PC-3 (cell line): ENCODE measurements around the gene ARRB1. TPM values are rescaled to one million over a fixed set of nuclear protein-coding genes. Genes with fewer than 3 reads are reported as not detected.
"Not testable (repeated sequence)": the region's sequence is repeated elsewhere in the genome, so short reads cannot be mapped to it uniquely, and the experiment has no call there.

Source experiments
- ATAC-seq: fragments of 200-7000 bp; cut with Tn5 transposase; 2 replicates; pipeline ENCODE4 v1.9.1; 2020; ENCODE audit warnings: mild to moderate bottlenecking, moderate library complexity
- BruUV-seq: library from RNA; stranded (reverse); fragments of 400-500 nt; replicated peaks from 2 replicates; lab custom pipeline; 2021; lab: Mats Ljungman, UMichigan
- CTCF ChIA-PET: fragments of 300-600 bp; sonication (Branson Sonifier 250); formaldehyde crosslinking; loops from one replicate; lab custom pipeline; 2022; ENCODE audit warnings: antibody characterized with exemption; lab: Charles Lee
- POLR2A ChIA-PET: fragments of 300-600 bp; sonication (Branson Sonifier 250); formaldehyde crosslinking; loops from one replicate; lab custom pipeline; 2022; ENCODE audit warnings: antibody characterized with exemption; ENCODE audit not compliant: unreplicated experiment; lab: Charles Lee
- DNase-seq: peaks from one replicate; pipeline ENCODE4 v3.0.0-alpha.2; 2015
- H2AFZ ChIP-seq: fragments of 300-600 bp; sonication (generic); 2 replicates; pipeline ENCODE4 v1.6.0; 2016; ENCODE audit warnings: antibody characterized with exemption, low read length
- H3F3A ChIP-seq: fragments of 300-600 bp; sonication (generic); one replicate; pipeline ENCODE4 v1.6.0; 2017; ENCODE audit warnings: antibody characterized with exemption, low read length, control low read depth, mild to moderate bottlenecking; ENCODE audit not compliant: unreplicated experiment
- H3K27ac ChIP-seq: fragments of 300-600 bp; sonication (generic); 2 replicates; pipeline ENCODE4 v1.5.1; 2016; ENCODE audit warnings: mild to moderate bottlenecking, low read length
- H3K27me3 ChIP-seq: fragments of 300-600 bp; sonication (generic); 2 replicates; pipeline ENCODE4 v1.6.1; 2016; ENCODE audit warnings: low read length, mixed read lengths
- H3K36me3 ChIP-seq: fragments of 300-600 bp; sonication (generic); 2 replicates; pipeline ENCODE4 v1.6.1; 2016; ENCODE audit warnings: low read depth, mixed run types, low read length, mixed read lengths
- H3K4me1 ChIP-seq: fragments of 300-600 bp; sonication (generic); 2 replicates; pipeline ENCODE4 v1.5.1; 2016; ENCODE audit warnings: low read length; ENCODE audit not compliant: insufficient read depth
- H3K4me2 ChIP-seq: fragments of 300-600 bp; sonication (generic); 2 replicates; pipeline ENCODE4 v1.6.0; 2016; ENCODE audit warnings: low read length
- H3K4me3 ChIP-seq: fragments of 300-600 bp; sonication (generic); 2 replicates; pipeline ENCODE4 v1.5.1; 2016; ENCODE audit warnings: mild to moderate bottlenecking, low read length, mixed read lengths
- H3K79me2 ChIP-seq: fragments of 300-600 bp; sonication (generic); 2 replicates; pipeline ENCODE4 v1.6.1; 2017; ENCODE audit warnings: low read length, mixed read lengths
- H3K9ac ChIP-seq: fragments of 300-600 bp; sonication (generic); 2 replicates; pipeline ENCODE4 v1.6.0; 2016; ENCODE audit warnings: mild to moderate bottlenecking, low read length
- H3K9me2 ChIP-seq: fragments of 300-600 bp; sonication (generic); replicated peaks from 2 replicates; pipeline ENCODE4 v1.6.1; 2016; ENCODE audit warnings: mixed run types, low read length, mixed read lengths
- H3K9me3 ChIP-seq: fragments of 300-600 bp; sonication (generic); 2 replicates; pipeline ENCODE4 v1.6.1; 2016; ENCODE audit warnings: low read length, mixed read lengths
- H4K20me1 ChIP-seq: fragments of 300-600 bp; sonication (generic); 2 replicates; pipeline ENCODE4 v1.6.1; 2016; ENCODE audit warnings: low read length, mixed read lengths
- EZH2 ChIP-seq: fragments of 300-600 bp; sonication (generic); IDR thresholded peaks from one replicate; pipeline ENCODE4 v1.6.1; 2017; ENCODE audit warnings: antibody characterized with exemption, mild to moderate bottlenecking, low read length; ENCODE audit not compliant: unreplicated experiment
- EZH2phosphoT487 ChIP-seq: fragments of 300-600 bp; sonication (generic); IDR thresholded peaks from 2 replicates; pipeline ENCODE4 v1.6.1; 2018; ENCODE audit warnings: mild to moderate bottlenecking, antibody characterized with exemption, low read length, borderline replicate concordance
- intact Hi-C: fragments of 100-400 bp; cut with micrococcal nuclease; formaldehyde crosslinking; loops from 2 replicates; pipeline ENCODE4 v1.9.0; 2023
- total RNA-seq: library from RNA; depleted of rRNA; stranded (reverse); fragments of >200 nt; gene quantifications from 2 replicates; pipeline ENCODE4 v1.2.3, GENCODE V29; 2014
- TF ChIP-seq, protein P1 (sequence below): fragments of 300-600 bp; sonication (generic); conservative IDR thresholded peaks from 2 replicates; pipeline ENCODE4 v1.5.1; 2017; ENCODE audit warnings: antibody characterized with exemption, low read depth, mild to moderate bottlenecking, low read length

Gene ARRB1
- total RNA-seq, 1 experiment from 2014 or later, result 19.1 TPM

DNA sequence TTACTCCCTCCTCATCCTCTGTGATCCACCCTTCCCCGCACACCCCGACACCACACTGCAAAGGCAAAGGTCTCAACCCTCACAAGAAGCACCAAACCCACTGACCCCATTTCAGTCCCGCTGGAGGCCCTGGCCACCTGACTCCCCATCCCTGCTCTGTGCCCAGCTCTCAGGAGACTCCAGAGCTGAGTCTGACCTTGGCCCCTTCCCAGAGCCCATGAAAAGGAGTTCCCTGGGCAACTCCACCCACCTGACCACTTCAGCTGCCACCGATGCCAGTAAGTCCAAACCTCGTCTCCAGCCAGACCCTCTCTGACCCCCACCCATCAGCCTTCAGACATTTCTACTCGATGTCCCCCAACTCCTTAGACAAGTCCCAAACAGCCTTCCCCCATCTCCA, 45.5 kb downstream of the ARRB1 start:
- POLR2A ChIA-PET, result interaction anchor here (0.7 kb wide), 1 partner anchor 40 kb away, joined by 3 read pairs; no protein-coding TSS in a partner anchor
- Histone ChIP-seq H3K4me2 (no peak overlapping the region), H3K27ac (no peak overlapping the region), H3K4me3 (no peak overlapping the region), H4K20me1 (no peaks in the 10 kb centered on the region), H3F3A (no peaks in the 10 kb centered on the region), H3K9me2 (no peaks in the 10 kb centered on the region), H3K27me3 (no peaks in the 10 kb centered on the region), H2AFZ (no peak overlapping the region), H3K4me1 (no peaks in the 10 kb centered on the region), H3K36me3 (no peaks in the 10 kb centered on the region), H3K79me2 (no peaks in the 10 kb centered on the region), H3K9ac (no peak overlapping the region), H3K9me3 (no peaks in the 10 kb centered on the region)
- no peak for ATAC-seq
- TF ChIP-seq, protein P1, sequence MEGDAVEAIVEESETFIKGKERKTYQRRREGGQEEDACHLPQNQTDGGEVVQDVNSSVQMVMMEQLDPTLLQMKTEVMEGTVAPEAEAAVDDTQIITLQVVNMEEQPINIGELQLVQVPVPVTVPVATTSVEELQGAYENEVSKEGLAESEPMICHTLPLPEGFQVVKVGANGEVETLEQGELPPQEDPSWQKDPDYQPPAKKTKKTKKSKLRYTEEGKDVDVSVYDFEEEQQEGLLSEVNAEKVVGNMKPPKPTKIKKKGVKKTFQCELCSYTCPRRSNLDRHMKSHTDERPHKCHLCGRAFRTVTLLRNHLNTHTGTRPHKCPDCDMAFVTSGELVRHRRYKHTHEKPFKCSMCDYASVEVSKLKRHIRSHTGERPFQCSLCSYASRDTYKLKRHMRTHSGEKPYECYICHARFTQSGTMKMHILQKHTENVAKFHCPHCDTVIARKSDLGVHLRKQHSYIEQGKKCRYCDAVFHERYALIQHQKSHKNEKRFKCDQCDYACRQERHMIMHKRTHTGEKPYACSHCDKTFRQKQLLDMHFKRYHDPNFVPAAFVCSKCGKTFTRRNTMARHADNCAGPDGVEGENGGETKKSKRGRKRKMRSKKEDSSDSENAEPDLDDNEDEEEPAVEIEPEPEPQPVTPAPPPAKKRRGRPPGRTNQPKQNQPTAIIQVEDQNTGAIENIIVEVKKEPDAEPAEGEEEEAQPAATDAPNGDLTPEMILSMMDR, result no peak
- TF ChIP-seq EZH2phosphoT487 (no peak), EZH2 (no peak)
- CTCF ChIA-PET, result no interaction called here
- DNase-seq, result no peak
- BruUV-seq, result no TSS peak
- intact Hi-C loops, result no loop called here

DNA sequence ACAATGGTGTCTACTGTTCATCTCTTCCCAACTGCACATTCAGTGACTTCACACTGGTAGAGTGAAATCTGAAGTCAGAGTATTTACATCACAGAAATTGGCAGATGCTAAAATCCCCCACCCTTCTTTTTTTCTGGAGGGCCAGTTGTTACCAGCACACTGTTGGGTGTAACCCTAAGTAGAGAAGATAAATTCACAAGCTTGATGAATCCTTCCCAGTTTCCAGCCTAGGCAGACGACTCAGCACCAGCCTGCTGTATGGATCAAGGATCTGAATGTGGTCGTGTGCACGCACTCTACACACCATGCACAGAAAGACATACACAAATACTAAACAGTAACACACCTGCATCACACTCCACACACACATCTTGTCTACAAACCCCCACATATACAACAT, 46.0 kb downstream of the ARRB1 start:
- Histone ChIP-seq H2AFZ (no peak overlapping the region), H4K20me1 (no peaks in the 10 kb centered on the region), H3K27ac (no peak overlapping the region), H3K79me2 (no peaks in the 10 kb centered on the region), H3K4me2 (no peak overlapping the region), H3K27me3 (no peaks in the 10 kb centered on the region), H3K9me2 (no peaks in the 10 kb centered on the region), H3K9me3 (no peaks in the 10 kb centered on the region), H3F3A (no peaks in the 10 kb centered on the region), H3K4me3 (no peak overlapping the region), H3K36me3 (no peaks in the 10 kb centered on the region), H3K9ac (no peak overlapping the region), H3K4me1 (no peaks in the 10 kb centered on the region)
- ChIA-PET POLR2A (no interaction called here), CTCF (no interaction called here)
- ATAC-seq (no peak), DNase-seq (no peak)
- TF ChIP-seq, protein P1, result no peak
- TF ChIP-seq EZH2phosphoT487, result no peak
- no peak for TF ChIP-seq EZH2
- intact Hi-C loops, result no loop called here
- no TSS peak for BruUV-seq

DNA sequence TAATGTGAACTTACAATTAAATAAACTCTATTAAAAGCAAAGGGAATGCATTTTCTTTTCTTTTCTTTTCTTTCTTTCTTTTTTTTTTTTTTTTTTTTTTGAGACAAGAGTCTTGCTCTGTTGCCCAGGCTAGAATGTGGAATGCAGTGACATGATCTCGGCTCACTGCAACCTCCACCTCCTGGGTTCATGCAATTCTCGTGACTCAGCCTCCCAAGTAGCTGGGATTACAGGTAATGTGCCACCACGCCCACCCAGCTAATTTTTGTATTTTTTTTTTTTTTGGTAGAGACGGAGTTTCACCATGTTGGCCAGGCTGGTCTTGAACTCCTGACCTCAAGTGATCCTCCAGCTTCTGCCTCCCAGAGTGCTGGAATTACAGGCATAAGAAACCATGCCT, 46.5 kb downstream of the ARRB1 start:
- H3K4me1 ChIP-seq, H3K4me2 ChIP-seq, DNase-seq, ATAC-seq, H3K9me2 ChIP-seq, H3K79me2 ChIP-seq, H3K27me3 ChIP-seq, H3K4me3 ChIP-seq, H2AFZ ChIP-seq, CTCF ChIA-PET, BruUV-seq, H3K9ac ChIP-seq, H3K9me3 ChIP-seq, intact Hi-C loops, H3K27ac ChIP-seq, H3K36me3 ChIP-seq, H4K20me1 ChIP-seq, H3F3A ChIP-seq: not testable (repeated sequence)
- POLR2A ChIA-PET, result interaction anchor here (0.6 kb wide), 1 partner anchor 882 kb away, joined by 3 read pairs; no protein-coding TSS in a partner anchor
